ENCODE results near the gene PTGER1. TPM values are rescaled to one million over a fixed set of nuclear protein-coding genes. Genes with fewer than 3 reads are reported as not detected.

Gene PTGER1
- total and polyA plus RNA-seq, 2 donors (not counting 3 experiments of a cell fraction or from before 2014, with no cell fraction given): 0.21 to 0.40 TPM

DNA sequence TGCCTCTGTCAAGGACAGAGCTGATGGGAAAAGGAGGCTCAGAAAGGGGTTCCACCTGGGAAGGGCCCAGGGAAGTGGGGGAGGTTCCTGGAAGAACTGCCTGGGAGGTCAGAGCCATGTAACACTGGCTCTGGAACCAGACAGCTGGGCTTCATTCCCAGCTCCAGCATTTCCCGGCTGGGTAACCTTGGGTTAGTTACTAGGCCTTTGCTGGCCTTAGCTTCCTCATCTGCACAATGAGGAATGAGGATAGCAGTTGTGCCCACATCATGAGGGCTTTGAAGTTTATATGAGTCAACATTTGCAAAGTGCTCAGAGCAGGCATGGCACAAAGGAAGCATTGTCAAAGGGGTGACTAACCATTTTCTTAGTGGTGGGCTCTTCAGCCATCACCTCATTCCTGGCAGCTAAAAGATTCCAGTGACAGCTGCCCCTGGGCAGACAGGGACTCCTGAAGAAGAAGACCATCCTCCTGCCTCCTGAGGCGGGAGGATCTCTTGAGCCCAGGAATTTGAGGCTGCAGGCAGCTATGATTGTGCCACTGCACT is 44.8 kb upstream of the PTGER1 start:
- no peak overlapping the region for H3K4me2 ChIP-seq (ENCODE audit: insufficient read depth, low read length)
- H3K9me1 ChIP-seq (replicated peaks; ENCODE audit: control insufficient read depth, extremely low read depth, insufficient read depth, low read length): no peaks in the 10 kb centered on the region
- H3K27ac ChIP-seq (ENCODE audit: insufficient read depth, low read depth, low read length): peak overlapping the region; percentile 81
- H2AFZ ChIP-seq (ENCODE audit: low read depth, low read length): no peak overlapping the region
- POLR2A ChIA-PET: no interaction called here
- TF ChIP-seq FOS (IDR thresholded peaks at IDR 0.05; ENCODE audit: borderline replicate concordance, insufficient read depth, low read length) (peak; percentile 74), JUN (IDR thresholded peaks at IDR 0.05; ENCODE audit: borderline replicate concordance, insufficient read depth, insufficient read length, low read depth) (peak; percentile 77)
- TF ChIP-seq, protein P1, sequence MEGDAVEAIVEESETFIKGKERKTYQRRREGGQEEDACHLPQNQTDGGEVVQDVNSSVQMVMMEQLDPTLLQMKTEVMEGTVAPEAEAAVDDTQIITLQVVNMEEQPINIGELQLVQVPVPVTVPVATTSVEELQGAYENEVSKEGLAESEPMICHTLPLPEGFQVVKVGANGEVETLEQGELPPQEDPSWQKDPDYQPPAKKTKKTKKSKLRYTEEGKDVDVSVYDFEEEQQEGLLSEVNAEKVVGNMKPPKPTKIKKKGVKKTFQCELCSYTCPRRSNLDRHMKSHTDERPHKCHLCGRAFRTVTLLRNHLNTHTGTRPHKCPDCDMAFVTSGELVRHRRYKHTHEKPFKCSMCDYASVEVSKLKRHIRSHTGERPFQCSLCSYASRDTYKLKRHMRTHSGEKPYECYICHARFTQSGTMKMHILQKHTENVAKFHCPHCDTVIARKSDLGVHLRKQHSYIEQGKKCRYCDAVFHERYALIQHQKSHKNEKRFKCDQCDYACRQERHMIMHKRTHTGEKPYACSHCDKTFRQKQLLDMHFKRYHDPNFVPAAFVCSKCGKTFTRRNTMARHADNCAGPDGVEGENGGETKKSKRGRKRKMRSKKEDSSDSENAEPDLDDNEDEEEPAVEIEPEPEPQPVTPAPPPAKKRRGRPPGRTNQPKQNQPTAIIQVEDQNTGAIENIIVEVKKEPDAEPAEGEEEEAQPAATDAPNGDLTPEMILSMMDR (IDR thresholded peaks at IDR 0.05; ENCODE audit: extremely low read depth in 1 of 2, insufficient read depth in 1 of 2, low read depth in 1 of 2, low read length in 2 of 2): no peak
- H3K4me1 ChIP-seq (ENCODE audit: control insufficient read depth, extremely low read depth, insufficient read depth, low read length): peaks cover 55% of the 10 kb centered on the region
- BruUV-seq (replicated peaks): no TSS peak
- peaks cover 11 to 13% of the 10 kb centered on the region in 2 experiments for H3K36me3 ChIP-seq (ENCODE audit: control insufficient read depth in 2 of 2, extremely low read depth in 1 of 2, insufficient read depth in 2 of 2, low read length in 2 of 2)
- FAIRE-seq (peak; percentile 81), DNase-seq (ENCODE audit: low read depth, low spot score) (peak; percentile 75)
- no peaks in the 10 kb centered on the region for H3K27me3 ChIP-seq (ENCODE audit: control insufficient read depth in 2 of 2, insufficient read depth in 2 of 2, low read length in 2 of 2)
- H3K4me3 ChIP-seq (replicated peaks in 1 of 3; ENCODE audit: insufficient read depth in 1 of 3, low read depth in 1 of 3, low read length in 3 of 3): no peak overlapping the region
- H3K9me3 ChIP-seq (replicated peaks; ENCODE audit: control insufficient read depth, insufficient read depth, low read length): no peaks in the 10 kb centered on the region
- H4K20me1 ChIP-seq (replicated peaks; ENCODE audit: control insufficient read depth, extremely low read depth, insufficient read depth, low read length): no peaks in the 10 kb centered on the region
- dilution Hi-C loops (cut with MboI; ENCODE audit: extremely low pct_ligation_motif_present, low sequenced_read_pairs): no loop called here
- intact Hi-C loops (cut with micrococcal nuclease): no loop called here
- peak overlapping the region; percentile 25 for H3K9ac ChIP-seq (replicated peaks; ENCODE audit: extremely low read depth, insufficient read depth, low read length)
- CTCF ChIA-PET: interaction anchor here (0.9 to 1.6 kb wide), 3 partner anchors 9 to 24 kb away, joined by 3 to 4 read pairs (median 4); partner anchors contain the start of gene GIPC1
- peaks cover 30% of the 10 kb centered on the region for H3K79me2 ChIP-seq (ENCODE audit: control insufficient read depth, insufficient read depth, low read length)

DNA sequence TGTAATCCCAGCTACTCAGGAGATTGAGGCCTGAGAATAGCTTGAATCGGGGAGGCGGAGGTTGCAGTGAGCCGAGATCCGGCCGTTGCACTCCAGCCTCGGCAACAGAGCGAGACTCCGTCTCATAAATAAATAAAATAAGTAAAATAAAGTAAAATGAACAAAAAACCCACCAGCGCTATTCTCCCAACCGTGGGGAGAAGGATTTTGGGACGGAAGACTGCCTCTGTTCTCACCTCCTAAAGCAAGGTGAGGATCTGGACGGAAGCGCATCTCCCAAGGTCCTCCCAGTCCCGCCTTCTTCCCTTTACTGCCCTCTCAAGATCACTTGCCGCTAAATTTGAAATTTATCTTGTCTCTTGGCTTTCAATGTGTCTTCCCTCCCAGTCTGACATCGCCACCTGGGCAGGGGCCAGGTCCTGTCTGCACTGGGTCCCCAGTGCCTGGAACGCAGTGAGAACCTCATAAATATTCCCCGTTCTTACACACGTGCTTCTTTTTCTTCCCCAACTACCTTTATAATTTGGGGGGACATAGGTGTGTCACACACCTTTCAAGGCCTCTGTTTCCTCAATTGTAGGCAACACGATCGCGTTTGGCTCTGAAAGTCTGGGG is 44.2 kb upstream of the PTGER1 start:
- no peak for TF ChIP-seq FOS (IDR thresholded peaks at IDR 0.05; ENCODE audit: borderline replicate concordance, insufficient read depth, low read length)
- TF ChIP-seq POLR2A (IDR thresholded peaks at IDR 0.05; ENCODE audit: low read depth, low read length): no peak
- TF ChIP-seq JUN (IDR thresholded peaks at IDR 0.05; ENCODE audit: borderline replicate concordance, insufficient read depth, insufficient read length, low read depth): no peak
- TF ChIP-seq GATA2 (IDR thresholded peaks at IDR 0.05; ENCODE audit: insufficient read depth, insufficient read length, low read depth, low read length): no peak
- TF ChIP-seq POLR2AphosphoS5 (IDR thresholded peaks at IDR 0.05; ENCODE audit: insufficient read depth, low read depth, low read length): no peak
- TF ChIP-seq, protein P2, sequence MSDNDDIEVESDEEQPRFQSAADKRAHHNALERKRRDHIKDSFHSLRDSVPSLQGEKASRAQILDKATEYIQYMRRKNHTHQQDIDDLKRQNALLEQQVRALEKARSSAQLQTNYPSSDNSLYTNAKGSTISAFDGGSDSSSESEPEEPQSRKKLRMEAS (IDR thresholded peaks at IDR 0.05; ENCODE audit: insufficient read depth, insufficient read length): no peak
- no peak for TF ChIP-seq MYC (IDR thresholded peaks at IDR 0.05; ENCODE audit: low read depth, low read length)
- no peak for TF ChIP-seq EZH2 (IDR thresholded peaks at IDR 0.05; ENCODE audit: borderline replicate concordance, low read depth, low read length, severe bottlenecking)
- TF ChIP-seq, protein P1 (IDR thresholded peaks at IDR 0.05; ENCODE audit: extremely low read depth in 1 of 2, insufficient read depth in 1 of 2, low read depth in 1 of 2, low read length in 2 of 2): no peak
- no TSS peak for BruUV-seq (replicated peaks)
- no peaks in the 10 kb centered on the region for H3K9me1 ChIP-seq (replicated peaks; ENCODE audit: control insufficient read depth, extremely low read depth, insufficient read depth, low read length)
- H3K27ac ChIP-seq (ENCODE audit: insufficient read depth, low read depth, low read length): peak overlapping the region; percentile 81
- H3K9ac ChIP-seq (replicated peaks; ENCODE audit: extremely low read depth, insufficient read depth, low read length): peak overlapping the region; percentile 25
- H3K4me1 ChIP-seq (ENCODE audit: control insufficient read depth, extremely low read depth, insufficient read depth, low read length): peaks cover 55% of the 10 kb centered on the region
- intact Hi-C loops (cut with micrococcal nuclease) (no loop called here), dilution Hi-C loops (cut with MboI; ENCODE audit: extremely low pct_ligation_motif_present, low sequenced_read_pairs) (no loop called here)
- H2AFZ ChIP-seq (ENCODE audit: low read depth, low read length): no peak overlapping the region
- no peak overlapping the region for H3K4me3 ChIP-seq (replicated peaks in 1 of 3; ENCODE audit: insufficient read depth in 1 of 3, low read depth in 1 of 3, low read length in 3 of 3)
- H3K4me2 ChIP-seq (ENCODE audit: insufficient read depth, low read length): no peak overlapping the region
- ChIA-PET POLR2A (no interaction called here), CTCF (interaction anchor here (0.9 to 1.5 kb wide), 2 partner anchors 16 to 23 kb away, joined by 3 to 4 read pairs; partner anchors contain the start of gene GIPC1)
- peaks cover 33% of the 10 kb centered on the region for H3K79me2 ChIP-seq (ENCODE audit: control insufficient read depth, insufficient read depth, low read length)
- H3K27me3 ChIP-seq (ENCODE audit: control insufficient read depth in 2 of 2, insufficient read depth in 2 of 2, low read length in 2 of 2): no peaks in the 10 kb centered on the region
- no peak for FAIRE-seq
- no peaks in the 10 kb centered on the region for H3K9me3 ChIP-seq (replicated peaks; ENCODE audit: control insufficient read depth, insufficient read depth, low read length)
- no peaks in the 10 kb centered on the region for H4K20me1 ChIP-seq (replicated peaks; ENCODE audit: control insufficient read depth, extremely low read depth, insufficient read depth, low read length)
- peaks cover 12 to 13% of the 10 kb centered on the region in 2 experiments for H3K36me3 ChIP-seq (ENCODE audit: control insufficient read depth in 2 of 2, extremely low read depth in 1 of 2, insufficient read depth in 2 of 2, low read length in 2 of 2)
- DNase-seq (ENCODE audit: low read depth, low spot score): no peak
